Lung microvascular endothelial cell (primary cell): ENCODE results near the gene R3HDM1. TPM values are rescaled to one million over a fixed set of nuclear protein-coding genes. Genes with fewer than 3 reads are reported as not detected.
"Not testable (repeated sequence)": the region's sequence is repeated elsewhere in the genome, so short reads cannot be mapped to it uniquely, and the experiment has no call there.

Experiments
- DNase-seq, 2 donors: peaks; one replicate each; pipeline versions ENCODE4 v3.0.0 to v3.0.0-alpha.2; 2010; ENCODE audit warnings: low read depth in 2 of 2
- total RNA-seq: library from RNA; depleted of rRNA; stranded (reverse); fragments of >200 nt; gene quantifications from 2 replicates; pipeline ENCODE4 v1.2.1, GENCODE V29; 2014

R3HDM1 gene
- total RNA-seq, 1 donor from 2014 or later, result 5.8 TPM

DNA sequence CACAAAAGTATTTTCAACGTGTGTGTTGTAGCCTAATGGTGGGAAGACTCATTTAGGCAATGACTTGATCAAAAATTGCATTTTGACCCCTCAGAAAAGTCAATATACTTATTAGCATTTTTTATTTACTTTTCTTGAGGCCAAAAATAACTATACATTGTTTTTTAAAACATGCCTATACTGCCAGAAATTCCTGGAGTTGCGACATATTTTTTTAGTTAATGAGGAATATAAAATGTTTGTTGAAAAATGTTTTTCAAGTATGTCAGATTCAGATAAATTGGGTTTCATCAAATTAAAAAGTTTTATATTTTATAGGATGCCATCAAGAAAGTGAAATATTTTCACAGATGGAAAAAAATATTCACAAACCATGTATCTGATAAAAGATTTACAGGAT, 39.6 kb downstream of the R3HDM1 start:
- no peak for DNase-seq

DNA sequence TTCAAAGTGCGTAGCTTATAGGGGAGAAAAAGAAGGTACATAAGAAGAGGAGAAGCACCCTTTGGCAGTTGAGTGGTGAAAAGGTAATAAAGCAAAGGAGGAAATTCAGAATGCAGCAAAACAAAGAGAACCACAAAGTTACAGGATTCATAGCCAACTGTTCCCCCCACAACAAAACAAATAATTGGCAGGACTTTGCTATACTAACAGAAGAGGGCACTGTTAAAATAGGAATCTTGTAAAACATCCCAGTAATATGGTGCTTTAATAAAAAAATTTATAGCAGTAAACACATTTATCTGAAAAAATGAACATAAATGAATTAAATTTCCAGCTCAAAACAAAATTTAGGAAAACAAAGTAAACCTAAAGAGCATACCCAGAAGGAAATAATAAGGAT, 42.3 kb downstream of the R3HDM1 start:
- peak in 1 of 2 donors; percentile 20 for DNase-seq

DNA sequence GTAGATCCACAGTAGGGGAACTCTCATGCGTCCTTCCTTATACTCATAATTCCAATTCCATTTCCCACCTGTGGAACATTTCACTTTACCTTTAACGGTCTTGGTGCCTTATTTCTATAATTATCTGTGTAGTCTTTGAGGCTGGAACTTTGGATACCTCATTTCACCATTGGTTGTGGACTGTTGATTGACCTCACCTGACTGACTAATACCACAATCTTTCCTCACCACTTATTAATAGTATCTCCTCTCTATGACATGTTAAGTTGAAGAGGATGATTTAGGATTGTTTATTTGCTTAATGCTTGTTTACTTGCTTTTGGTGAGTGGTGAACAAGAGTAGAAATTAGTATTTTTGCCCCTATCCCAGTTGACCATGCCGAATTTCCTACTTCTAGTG, 50.0 kb downstream of the R3HDM1 start:
- no peak for DNase-seq

DNA sequence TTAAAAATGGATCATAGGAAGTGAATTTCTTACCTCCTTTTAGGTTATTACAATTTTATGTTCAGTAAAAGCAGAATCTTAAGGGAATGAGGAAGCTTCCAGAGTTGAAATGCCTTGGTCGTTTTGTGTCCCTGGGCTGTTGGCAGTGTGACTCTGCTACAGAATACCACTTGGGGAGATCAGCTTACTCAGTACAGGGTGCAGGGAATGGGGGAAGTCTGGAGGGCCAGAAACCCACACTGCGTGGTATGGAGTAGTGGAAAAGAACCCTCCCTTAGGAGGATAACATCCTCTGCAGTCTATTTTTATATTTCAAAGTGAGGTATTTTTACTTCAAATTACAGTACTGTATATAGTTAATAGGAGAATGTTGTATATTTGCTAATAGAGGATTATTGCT, 51.1 kb downstream of the R3HDM1 start:
- DNase-seq, result no peak

DNA sequence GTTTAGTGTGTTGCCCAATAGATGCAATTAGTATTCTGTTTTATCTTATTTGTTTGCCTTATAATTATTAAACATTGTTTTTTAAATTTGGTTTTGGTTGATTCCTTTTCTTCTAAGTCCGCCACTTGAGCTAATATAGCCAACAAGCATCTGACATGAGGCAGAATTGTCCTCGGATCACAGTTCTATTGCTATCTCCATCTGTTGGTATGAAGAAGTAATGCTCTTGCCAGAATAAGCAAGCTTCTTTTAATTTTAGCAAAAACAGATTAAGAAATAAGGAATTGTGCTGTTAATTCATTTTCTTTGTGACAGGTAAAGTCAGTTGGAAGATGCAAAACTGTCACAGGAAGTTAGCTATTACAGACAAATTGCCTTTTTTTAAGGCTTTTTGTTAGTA, 54.3 kb downstream of the R3HDM1 start:
- peak in 1 of 2 donors; percentile 8 for DNase-seq

DNA sequence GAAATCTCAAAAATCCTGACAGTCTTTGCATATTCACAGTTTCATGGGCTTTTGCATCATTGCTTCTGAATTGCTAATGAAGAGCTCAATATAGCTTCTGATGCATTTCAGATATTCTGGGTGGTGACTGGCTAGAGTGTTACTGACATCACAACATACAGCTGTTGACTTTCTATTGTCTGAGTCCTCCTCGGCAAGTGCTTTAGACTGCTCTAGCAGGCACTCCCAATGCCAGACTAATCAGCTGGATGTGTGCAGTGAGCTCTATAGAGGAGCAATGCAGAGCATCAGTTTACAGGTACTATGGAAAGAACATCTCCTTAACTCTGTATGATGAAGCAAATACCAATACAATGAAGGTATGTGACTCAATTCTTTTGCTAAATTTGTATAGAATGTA, 54.9 kb downstream of the R3HDM1 start:
- no peak for DNase-seq

DNA sequence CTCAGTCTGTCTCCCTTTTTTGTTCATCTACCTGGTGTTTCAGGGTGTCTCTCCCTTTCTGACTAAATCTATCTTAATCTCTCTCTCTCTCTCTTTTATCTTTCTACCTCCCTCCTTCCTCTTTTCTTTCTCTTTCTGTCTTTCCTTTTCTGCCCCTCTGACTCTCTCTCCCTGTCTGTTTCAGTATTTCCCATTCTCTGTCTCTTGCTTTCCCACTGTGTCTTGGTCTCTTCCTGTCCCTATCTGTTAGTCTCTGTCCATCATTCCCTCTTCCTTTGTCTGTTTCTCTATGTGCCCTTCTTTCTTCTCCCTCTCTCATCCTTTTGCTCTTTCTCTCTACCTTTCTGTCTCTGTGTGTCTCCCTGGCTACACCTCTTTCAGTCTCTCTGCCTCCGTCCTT, 56.7 kb downstream of the R3HDM1 start:
- DNase-seq, result no peak

DNA sequence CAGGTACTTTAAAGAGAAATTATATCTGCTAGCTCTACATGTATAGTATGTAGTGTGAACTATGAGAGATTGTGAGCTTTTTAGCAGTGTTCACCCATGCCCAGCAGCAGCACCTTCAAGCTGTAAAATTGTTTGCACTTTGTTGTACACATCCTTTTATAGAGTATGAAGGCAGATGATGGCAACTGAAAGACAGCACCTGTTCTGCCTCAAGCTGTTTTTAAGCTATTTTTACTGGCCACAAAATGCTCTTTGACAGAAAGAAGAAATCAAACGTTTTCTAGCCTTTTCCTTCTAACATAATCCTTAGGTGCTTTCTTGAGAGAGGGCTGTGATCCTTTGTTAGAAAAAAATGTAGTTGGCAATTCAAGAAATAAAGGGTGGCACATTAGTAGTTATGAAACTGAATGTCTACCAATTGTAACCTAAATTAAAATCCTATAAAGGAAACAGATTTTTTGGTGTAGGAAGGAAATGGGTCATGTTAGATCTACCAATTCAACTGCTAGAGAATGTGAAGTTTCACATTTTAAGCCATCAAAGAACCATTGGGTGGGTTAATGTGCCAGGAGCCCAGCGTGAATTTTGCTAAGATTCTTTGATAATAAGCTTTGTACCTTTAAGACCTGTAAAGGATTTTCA, 59.5 kb downstream of the R3HDM1 start:
- no peak for DNase-seq

DNA sequence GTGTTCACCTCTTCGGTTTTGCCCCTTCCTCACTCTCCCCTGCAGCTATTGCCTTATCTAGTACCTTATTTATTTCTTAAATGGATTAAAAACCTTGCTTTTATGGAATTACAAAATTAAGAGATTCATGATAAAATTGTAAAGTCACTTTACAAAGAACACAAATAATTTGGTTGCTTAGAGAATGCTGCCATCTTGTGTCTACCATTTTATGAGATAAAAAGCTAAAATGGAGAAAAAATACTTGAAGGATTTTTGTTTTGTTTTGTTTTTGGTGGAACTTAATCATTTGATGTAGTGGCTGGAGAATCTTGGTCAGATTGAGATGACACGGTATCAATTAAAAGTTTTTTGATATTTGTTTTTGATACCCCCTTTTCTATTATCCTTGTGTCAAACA, 69.6 kb downstream of the R3HDM1 start:
- DNase-seq, result peak; percentile 5 to 9

DNA sequence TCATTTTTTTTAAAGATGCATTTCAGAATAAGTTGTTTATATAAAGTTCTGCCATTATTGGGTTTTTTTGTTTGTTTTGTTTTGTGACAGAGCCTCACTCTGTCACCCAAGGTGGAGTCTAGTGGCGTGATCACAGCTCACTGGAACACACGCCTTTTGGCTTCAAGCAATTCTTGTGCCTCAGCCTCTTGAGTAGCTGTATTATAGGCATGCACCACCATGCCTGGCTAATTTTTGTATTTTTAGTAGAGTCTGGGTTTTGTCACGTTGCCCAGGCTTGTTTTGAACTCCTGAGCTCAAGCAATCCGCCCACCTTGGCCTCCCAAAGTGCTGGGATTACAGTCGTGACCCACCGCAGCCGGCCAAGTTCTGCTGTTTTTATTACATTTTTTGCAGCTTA, 72.3 kb downstream of the R3HDM1 start:
- DNase-seq, result no peak

DNA sequence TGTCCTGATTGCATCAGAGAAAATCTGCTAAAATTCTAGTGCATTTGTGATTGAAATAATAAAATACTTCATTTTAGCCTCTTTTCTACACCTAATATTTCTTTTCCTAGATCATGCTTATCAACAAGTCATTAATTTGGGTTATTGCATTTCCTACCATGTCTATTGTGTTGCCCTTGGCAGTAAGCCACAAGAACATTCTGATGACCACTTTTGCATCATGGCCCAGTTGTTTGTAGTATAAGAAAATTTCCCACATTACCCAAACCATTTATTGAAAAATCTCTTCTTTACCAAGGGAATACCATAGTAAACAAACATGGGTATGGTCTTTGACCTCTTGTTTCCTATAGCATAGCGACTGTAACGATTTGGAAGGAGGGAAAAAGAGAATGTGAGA, 76.3 kb downstream of the R3HDM1 start:
- DNase-seq, result peak; percentile 18 to 73

DNA sequence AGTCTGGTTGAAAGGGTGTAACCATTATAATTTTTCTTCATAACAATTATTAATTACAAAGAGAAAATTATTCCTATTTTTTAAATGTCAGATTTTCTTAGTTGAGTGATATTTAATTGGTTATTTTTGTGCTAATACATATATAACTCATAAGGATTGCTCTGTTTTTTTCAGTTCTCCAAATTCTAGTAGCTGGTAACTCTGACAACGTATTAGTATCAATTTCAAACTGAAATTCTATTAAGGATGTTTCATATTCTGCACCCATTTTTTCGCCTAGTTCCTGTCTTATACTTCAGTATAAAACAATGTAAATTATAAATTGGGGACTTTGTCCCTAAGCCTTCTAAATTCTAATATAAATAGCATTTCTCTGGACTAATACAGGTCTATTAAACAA, 81.0 kb downstream of the R3HDM1 start:
- no peak for DNase-seq

DNA sequence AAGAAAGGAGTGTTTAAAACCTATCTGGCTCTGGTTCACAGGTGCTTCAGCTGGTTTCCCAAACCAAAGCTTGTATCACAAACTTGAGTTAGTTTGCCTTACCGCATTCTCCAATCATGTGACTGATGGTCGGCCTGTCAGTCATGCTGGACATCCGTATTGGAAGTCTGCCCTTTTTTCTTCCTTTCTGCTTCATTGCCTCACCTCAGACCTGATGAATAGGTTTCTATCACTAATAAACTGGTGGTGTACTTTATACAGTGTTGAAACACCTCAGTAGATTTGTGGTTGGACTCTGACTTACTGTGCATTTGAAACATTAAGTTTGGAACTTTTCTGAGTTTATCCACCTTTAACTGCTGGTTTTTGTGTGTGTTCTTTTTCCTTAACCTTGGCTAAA, 84.1 kb downstream of the R3HDM1 start:
- DNase-seq, result no peak

DNA sequence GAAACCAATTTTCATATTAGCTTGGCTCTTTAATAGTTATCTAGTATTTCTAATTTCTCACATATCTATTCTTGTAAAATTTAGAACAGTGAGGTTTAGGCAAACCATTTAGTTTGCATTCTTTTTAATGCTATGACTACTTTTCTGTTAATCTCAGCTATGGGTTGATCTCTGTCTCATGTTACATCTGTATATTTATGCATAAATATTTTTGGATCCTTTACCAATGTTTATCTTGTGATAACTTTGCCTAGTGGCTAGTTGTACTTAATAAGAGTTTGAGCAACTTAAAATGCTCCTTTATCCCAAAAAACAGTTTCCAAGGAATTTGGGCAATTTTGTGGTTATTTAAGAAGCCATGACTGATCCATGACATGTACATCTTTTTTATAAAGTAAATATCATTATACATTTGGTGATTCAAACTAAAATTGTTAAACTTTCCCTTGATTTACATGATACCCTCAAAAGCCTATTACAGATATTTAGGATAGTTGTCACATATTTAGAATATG, 86.3 kb downstream of the R3HDM1 start:
- no peak for DNase-seq

DNA sequence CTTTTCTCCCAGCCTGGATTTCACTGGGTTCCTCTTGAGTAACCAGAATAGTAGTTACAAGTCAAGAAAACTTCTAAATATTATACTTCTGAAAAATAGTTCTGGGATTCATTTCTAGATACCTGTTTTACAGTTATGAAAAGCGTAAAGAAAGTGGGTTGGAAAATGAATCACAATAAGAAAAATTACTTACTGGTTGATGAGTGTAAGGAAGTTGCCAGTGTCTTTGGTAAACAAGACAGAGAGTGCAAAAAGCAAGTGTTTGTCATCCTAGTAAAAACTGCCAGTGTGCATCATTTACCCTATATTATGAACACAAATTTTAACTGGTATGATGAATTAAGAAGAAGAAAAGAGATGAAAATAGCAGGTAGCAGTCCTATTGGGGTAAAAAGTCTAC, 88.9 kb downstream of the R3HDM1 start:
- no peak for DNase-seq

DNA sequence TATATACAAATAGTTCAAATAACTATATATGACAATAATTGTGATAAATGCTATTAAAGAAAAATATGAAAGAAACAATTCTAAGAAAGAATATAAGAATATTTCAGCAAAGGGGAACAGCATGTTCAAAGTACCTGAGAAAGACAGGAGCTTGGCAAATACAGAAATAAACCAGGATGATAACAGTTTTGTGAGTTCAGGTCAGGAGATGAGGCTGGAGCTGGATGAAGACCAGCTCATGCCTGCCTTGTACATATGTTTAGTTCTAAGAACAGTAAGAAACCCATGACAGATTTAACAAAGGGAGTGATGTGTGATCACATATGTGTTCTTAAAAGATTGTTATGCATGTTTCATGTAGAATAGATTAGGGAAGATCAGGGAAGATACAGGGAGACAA, 98.2 kb downstream of the R3HDM1 start:
- no peak for DNase-seq

DNA sequence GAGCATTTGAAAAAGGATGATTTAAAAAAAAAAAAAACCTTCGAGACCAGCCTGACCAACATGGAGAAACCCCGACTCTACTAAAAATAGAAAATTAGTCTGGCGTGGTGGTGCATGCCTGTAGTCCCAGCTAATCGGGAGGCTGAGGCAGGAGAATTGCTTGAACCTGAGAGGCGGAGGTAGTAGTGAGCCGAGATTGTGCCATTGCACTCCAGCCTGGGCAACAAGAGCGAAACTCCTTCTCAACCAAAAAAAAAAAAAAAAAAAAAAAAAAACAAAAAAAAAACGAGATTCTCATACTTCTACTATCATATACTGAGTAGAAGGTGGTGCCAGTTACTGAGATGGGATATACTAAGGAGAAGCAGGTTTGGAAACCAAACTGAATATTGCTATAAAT, 98.8 kb downstream of the R3HDM1 start:
- DNase-seq, result not testable (repeated sequence)

DNA sequence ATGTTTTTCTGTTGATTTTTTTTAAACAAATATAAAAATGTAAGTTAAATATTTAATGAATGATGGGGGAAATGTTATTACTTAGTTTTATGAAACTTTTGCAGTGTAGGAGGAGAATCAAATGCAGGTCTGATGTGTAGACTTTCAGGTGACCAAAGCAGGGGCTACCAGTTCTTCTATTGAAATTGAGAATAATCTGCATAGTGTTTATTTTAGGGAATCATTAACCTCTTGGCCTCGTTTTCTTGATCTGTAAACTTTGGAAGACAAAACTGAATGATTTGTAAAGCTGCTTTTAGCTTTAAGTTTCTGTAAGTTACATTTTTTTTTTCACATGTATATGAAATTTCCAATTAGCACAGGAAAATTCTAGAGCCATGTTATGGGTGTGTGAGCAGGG, 99.2 kb downstream of the R3HDM1 start:
- no peak for DNase-seq

DNA sequence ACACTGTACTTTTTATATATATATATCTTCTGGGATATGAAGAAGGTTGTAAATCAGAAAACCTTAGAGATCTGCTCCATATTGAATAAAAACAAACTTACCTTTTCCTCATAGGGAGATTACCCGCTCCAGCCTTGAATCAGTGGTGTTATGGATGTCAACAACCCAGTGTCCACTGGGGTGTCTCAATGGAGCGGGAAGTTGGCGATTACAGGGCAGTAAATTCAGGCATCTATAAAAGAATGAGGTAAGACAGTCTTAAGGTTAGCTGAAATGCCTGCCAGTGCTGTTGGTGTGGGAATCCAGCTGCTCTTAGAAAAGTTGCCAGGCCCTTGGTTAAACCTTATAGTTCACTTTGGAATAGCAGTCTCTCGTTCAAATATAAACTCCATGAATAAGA, 102.3 kb downstream of the R3HDM1 start:
- DNase-seq, result no peak

DNA sequence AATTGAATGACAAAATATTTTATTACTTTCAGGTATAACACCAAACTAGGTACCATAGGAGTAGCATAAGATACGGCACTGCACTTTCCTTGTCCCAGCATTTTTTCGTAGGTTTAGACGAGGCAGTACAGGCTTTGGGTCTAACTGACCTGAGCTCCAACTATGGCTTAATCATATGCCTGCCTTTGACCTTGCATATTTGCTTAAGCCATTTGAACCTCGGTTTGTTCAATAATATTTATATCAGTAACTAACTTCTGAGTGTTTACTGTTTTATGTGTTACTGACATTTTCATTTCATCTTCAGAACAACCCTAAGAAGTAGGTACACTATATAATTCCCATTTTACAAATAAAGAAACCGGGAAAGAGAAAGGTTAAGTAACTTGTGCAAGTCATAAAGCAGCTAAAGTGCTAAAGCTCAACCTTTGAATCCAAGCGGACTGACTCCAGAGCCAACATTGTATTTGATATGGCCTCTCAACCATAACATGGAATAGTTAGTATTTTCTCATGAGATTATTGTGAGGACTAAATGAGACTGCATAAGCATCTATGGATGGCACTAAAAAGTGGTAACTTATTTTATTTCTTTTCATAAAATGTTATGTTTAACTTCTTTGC, 104.0 kb downstream of the R3HDM1 start:
- DNase-seq, result no peak

DNA sequence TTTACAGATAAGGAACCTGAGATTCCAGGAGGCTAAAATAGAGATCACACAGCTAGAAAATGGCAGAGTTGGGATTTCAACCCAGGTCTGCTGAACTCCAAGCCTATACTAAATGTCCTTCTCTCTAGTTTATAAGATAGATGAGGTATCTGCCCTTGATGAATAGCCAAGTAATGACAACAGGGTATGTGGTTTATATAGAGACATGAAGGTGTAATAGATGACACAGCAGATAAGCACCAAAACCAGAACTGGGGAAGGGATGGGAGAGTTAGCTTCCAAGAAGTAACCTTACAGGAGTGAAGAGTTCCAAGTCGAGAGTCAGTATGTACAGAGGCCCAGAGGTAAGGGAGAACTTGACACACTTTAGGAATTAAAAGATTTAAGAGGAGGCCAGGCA, 105.7 kb downstream of the R3HDM1 start:
- DNase-seq, result no peak

DNA sequence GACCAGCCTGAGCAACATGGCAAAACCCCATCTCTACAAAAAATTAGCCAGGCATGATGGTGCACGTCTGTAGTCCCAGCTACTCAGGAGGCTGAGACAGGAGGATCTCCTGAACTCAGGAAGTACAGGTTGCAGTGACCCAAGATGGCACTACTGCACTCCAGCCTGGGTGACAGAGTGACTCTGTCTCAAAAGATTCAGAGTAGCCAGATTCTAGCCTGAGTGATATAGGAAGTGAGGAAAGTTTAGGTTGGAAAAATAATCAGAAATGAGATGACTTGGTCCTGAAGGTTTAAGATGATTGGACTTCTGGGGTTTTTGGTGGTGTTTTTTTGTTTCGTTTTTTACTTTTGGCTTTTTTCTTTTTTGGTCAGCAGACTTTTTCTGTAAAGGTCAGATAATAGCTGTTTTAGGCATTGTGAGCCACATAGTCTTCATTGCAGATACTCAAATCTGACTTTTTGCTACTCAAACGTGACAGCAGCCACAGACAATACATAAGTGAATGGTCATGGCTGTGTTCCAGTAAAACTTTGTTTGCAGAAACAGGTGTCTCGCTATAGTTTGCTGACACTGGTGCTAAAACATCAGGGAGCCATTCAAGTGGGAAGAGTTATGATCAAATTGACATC, 106.3 kb downstream of the R3HDM1 start:
- DNase-seq, result no peak

DNA sequence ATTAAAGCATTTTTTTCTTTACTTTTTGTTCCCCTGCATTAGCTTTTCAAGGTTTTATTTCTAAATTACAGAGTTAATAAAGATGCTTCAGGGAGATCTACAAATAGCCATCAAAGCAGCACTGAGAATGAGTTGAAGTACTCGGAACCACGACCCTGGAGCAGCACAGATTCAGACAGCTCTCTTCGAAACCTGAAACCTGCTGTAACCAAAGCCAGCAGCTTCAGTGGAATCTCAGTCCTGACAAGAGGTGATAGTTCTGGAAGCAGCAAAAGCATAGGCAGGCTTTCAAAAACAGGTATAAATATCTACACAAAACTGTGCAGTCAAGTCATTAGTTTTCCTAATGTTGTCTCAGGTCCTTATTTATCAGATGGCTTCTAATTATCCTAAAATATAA, 107.5 kb downstream of the R3HDM1 start:
- DNase-seq, result no peak
